ENCODE data around the gene MAGEA3. TPM values are rescaled to one million over a fixed set of nuclear protein-coding genes. Genes with fewer than 3 reads are reported as not detected.
"Not testable (repeated sequence)": the region's sequence is repeated elsewhere in the genome, so short reads cannot be mapped to it uniquely, and the experiment has no call there.

The MAGEA3 gene
- total RNA-seq, 1 experiment from 2014 or later = 0.34 TPM

DNA sequence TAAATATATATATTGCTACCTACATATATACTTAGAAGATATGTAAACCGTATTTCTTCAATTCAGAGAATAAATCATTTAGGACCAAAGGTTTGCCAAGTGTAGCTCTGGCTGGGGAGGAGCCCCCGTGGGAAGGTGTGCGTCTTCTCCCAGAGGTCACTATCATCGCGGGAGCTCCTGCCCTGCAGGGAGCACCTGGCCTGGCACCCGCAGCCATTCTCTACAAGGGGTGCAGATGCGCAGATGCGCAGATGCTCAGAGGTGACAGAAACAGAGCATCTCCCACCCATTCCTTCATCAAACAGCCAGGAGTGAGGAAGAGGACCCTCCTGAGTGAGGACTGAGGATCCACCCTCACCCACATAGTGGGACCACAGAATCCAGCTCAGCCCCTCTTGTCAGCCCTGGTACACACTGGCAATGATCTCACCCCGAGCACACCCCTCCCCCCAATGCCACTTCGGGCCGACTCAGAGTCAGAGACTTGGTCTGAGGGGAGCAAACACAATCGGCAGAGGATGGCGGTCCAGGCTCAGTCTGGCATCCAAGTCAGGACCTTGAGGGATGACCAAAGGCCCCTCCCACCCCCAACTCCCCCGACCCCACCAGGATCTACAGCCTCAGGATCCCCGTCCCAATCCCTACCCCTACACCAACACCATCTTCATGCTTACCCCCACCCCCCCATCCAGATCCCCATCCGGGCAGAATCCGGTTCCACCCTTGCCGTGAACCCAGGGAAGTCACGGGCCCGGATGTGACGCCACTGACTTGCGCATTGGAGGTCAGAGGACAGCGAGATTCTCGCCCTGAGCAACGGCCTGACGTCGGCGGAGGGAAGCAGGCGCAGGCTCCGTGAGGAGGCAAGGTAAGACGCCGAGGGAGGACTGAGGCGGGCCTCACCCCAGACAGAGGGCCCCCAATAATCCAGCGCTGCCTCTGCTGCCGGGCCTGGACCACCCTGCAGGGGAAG is 15.5 kb downstream of the MAGEA3 start, which contains the start of gene MAGEA2B:
Gene MAGEA2B (plus strand): TSS at position 814 of the 973 bp plus-strand sequence. CDS start 2,479 bp downstream, outside the sequence.
- H3K4me1 ChIP-seq (replicated peaks); H3K27ac ChIP-seq; DNase-seq (ENCODE audit: low read depth in 1 of 2, low spot score in 2 of 2); H3K9me3 ChIP-seq (replicated peaks); H3K27me3 ChIP-seq (replicated peaks); H3K36me3 ChIP-seq; H3K4me3 ChIP-seq: not testable (repeated sequence)

DNA sequence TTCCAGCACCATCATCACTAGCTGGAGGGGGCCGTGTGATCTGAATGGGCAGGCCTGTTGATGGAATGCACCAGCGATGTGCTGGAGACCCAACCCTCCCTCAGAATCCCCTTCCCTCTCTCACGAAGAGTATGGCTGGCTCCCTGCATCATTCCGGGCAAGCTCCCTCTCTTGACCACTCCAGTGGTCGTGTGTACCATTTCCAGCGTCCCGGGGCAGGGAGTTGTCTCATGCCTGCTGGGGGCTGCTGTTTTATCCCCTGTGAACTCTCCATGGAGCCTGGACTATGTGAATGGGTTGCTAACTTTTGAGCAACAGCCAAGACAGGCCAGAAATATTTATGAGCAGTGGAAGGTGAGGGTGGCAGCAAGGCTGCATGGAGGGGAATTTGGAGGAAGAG is 26.8 kb downstream of the MAGEA3 start:
- Histone ChIP-seq H3K4me3 (no peak overlapping the region), H3K36me3 (no peaks in the 10 kb centered on the region), H3K4me1 (replicated peaks) (no peaks in the 10 kb centered on the region), H3K27ac (no peak overlapping the region), H3K27me3 (replicated peaks) (no peaks in the 10 kb centered on the region), H3K9me3 (replicated peaks) (no peaks in the 10 kb centered on the region)
- DNase-seq (ENCODE audit: low read depth in 1 of 2, low spot score in 2 of 2) = no peak

DNA sequence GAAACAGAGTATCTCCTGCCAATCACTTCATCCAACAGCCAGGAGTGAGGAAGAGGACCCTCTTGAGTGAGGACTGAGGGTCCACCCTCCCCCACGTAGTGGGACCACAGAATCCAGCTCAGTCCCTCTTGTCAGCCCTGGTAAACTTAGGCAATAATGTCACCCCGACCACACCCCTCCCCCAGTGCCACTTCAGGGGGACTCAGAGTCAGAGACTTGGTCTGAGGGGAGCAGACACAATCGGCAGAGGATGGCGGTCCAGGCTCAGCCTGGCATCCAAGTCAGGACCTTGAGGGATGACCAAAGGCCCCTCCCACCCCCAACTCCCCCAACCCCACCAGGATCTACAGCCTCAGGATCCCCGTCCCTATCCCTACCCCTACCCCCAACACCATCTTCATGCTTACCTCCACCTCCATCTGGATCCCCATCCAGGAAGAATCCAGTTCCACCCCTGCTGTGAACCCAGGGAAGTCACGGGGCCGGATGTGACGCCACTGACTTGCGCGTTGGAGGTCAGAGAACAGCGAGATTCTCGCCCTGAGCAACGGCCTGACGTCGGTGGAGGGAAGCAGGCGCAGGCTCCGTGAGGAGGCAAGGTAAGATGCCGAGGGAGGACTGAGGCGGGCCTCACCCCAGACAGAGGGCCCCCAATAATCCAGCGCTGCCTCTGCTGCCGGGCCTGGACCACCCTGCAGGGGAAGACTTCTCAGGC is 34.8 kb downstream of the MAGEA3 start, which contains the start of the genes CSAG1 and MAGEA12:
Gene CSAG1 (minus strand): TSS at position 461 of the 715 bp plus-strand sequence. CDS start 1,261 bp downstream, outside the sequence.
Gene MAGEA12 (plus strand): TSS at position 497 of the 715 bp plus-strand sequence. CDS start 2,405 bp downstream, outside the sequence.
- Histone ChIP-seq H3K4me1 (replicated peaks) (no peaks in the 10 kb centered on the region), H3K27me3 (replicated peaks) (no peaks in the 10 kb centered on the region), H3K36me3 (no peaks in the 10 kb centered on the region), H3K27ac (no peak within 1 kb of the TSS), H3K9me3 (replicated peaks) (no peaks in the 10 kb centered on the region), H3K4me3 (no peak within 1 kb of the TSS)
- no peak for DNase-seq (ENCODE audit: low read depth in 1 of 2, low spot score in 2 of 2)

DNA sequence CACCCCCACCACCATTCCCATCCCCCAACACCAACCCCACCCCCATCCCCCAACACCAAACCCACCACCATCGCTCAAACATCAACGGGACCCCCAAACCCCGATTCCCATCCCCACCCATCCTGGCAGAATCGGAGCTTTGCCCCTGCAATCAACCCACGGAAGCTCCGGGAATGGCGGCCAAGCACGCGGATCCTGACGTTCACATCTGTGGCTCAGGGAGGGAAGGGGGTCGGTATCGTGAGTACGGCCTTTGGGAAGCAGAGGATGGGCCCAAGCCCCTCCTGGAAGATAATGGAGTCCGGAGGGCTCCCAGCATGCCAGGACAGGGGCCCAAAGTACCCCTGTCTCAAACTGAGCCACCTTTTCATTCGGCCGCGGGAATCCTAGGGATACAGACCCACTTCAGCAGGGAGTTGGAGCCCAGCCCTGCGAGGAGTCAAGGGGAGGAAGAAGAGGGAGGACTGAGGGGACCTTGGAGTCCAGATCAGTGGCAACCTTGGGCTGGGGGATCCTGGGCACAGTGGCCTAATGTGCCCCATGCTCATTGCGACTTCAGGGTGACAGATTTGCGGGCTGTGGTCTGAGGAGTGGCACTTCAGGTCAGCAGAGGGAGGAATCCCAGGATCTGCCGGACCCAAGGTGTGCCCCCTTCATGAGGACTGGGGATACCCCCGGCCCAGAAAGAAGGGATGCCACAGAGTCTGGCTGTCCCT is 35.7 kb downstream of the MAGEA3 start:
- H3K9me3 ChIP-seq (replicated peaks); DNase-seq (ENCODE audit: low read depth in 1 of 2, low spot score in 2 of 2); H3K27ac ChIP-seq; H3K4me3 ChIP-seq; H3K27me3 ChIP-seq (replicated peaks); H3K4me1 ChIP-seq (replicated peaks); H3K36me3 ChIP-seq: not testable (repeated sequence)

DNA sequence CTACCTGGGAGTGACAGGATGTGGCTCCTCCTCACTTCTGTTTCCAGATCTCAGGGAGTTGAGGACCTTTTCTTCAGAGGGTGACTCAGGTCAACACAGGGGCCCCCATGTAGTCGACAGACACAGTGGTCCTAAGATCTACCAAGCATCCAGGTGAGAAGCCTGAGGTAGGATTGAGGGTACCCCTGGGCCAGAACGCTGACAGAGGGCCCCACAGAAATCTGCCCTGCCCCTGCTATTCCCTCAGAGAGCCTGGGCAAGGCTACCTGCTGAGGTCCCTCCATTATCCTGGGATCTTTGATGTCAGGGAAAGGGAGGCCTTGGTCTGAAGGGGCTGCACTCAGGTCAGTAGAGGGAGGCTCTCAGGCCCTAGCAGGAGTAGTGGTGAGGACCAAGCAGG is 36.5 kb downstream of the MAGEA3 start:
- Histone ChIP-seq H3K4me3 (no peak overlapping the region), H3K27ac (no peak overlapping the region), H3K36me3 (no peaks in the 10 kb centered on the region), H3K27me3 (replicated peaks) (no peaks in the 10 kb centered on the region), H3K9me3 (replicated peaks) (no peaks in the 10 kb centered on the region), H3K4me1 (replicated peaks) (no peaks in the 10 kb centered on the region)
- DNase-seq (ENCODE audit: low read depth in 1 of 2, low spot score in 2 of 2) = no peak

DNA sequence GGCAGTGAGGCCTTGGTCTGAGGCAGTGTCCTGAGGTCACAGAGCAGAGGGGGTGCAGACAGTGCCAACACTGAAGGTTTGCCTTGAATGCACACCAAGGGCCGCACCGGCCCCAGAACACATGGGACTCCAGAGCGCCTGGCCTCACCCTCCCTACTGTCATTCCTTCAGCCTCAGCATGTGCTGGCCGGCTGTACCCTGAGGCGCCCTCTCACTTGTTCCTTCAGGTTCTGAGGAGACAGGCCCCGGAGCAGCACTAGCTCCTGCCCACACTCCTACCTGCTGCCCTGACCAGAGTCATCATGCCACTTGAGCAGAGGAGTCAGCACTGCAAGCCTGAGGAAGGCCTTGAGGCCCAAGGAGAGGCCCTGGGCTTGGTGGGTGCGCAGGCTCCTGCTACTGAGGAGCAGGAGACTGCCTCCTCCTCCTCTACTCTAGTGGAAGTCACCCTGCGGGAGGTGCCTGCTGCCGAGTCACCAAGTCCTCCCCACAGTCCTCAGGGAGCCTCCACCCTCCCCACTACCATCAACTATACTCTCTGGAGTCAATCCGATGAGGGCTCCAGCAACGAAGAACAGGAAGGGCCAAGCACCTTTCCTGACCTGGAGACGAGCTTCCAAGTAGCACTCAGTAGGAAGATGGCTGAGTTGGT is 37.4 kb downstream of the MAGEA3 start:
- Histone ChIP-seq H3K36me3 (no peaks in the 10 kb centered on the region), H3K27me3 (replicated peaks) (no peaks in the 10 kb centered on the region), H3K9me3 (replicated peaks) (no peaks in the 10 kb centered on the region), H3K4me3 (no peak overlapping the region), H3K27ac (no peak overlapping the region), H3K4me1 (replicated peaks) (no peaks in the 10 kb centered on the region)
- DNase-seq (ENCODE audit: low read depth in 1 of 2, low spot score in 2 of 2) = no peak

GRCh38 chrX:152736528-152736927 is 37.9 kb downstream of the MAGEA3 start:
- H3K27ac ChIP-seq; DNase-seq (ENCODE audit: low read depth in 1 of 2, low spot score in 2 of 2); H3K36me3 ChIP-seq; H3K4me1 ChIP-seq (replicated peaks); H3K4me3 ChIP-seq; H3K9me3 ChIP-seq (replicated peaks); H3K27me3 ChIP-seq (replicated peaks): not testable (repeated sequence)

- no peak for DNase-seq (ENCODE audit: low read depth in 1 of 2, low spot score in 2 of 2)
- Histone ChIP-seq H3K36me3 (no peaks in the 10 kb centered on the region), H3K4me1 (replicated peaks) (no peaks in the 10 kb centered on the region), H3K27ac (no peak overlapping the region), H3K27me3 (replicated peaks) (no peaks in the 10 kb centered on the region), H3K9me3 (replicated peaks) (no peaks in the 10 kb centered on the region), H3K4me3 (no peak overlapping the region)
These were observed 40.0 kb downstream of the MAGEA3 start for GRCh38 chrX:152738560-152738959.

Other genes starting within 250 kb of the MAGEA3 start
- gene GABRA3, start 247.5 kb upstream of the MAGEA3 start, total RNA-seq (2014; rRNA removed; shearing (Covaris generic)) = not detected in 2 replicates
- 0.11 TPM in 1 of 2 replicates, not detected in the other for gene GABRQ, start 60.9 kb upstream of the MAGEA3 start, total RNA-seq (2014; rRNA removed; shearing (Covaris generic))
- not detected in 2 replicates for gene CSAG2, start 10.5 kb downstream of the MAGEA3 start, total RNA-seq (2014; rRNA removed; shearing (Covaris generic))
- not detected in 2 replicates for gene MAGEA2B, start 15.8 kb downstream of the MAGEA3 start, total RNA-seq (2014; rRNA removed; shearing (Covaris generic))
- gene CSAG1, start 34.9 kb downstream of the MAGEA3 start, total RNA-seq (2014; rRNA removed; shearing (Covaris generic)) = not detected in 2 replicates
- not detected in 2 replicates for gene MAGEA12, start 35.0 kb downstream of the MAGEA3 start, total RNA-seq (2014; rRNA removed; shearing (Covaris generic))
- gene MAGEA2, start 55.0 kb downstream of the MAGEA3 start, total RNA-seq (2014; rRNA removed; shearing (Covaris generic)) = not detected in 2 replicates
- not detected in 2 replicates for gene CSAG3, start 60.4 kb downstream of the MAGEA3 start, total RNA-seq (2014; rRNA removed; shearing (Covaris generic))
- gene MAGEA6, start 70.9 kb downstream of the MAGEA3 start, total RNA-seq (2014; rRNA removed; shearing (Covaris generic)) = 0.08 TPM in 1 of 2 replicates, not detected in the other
- gene CETN2, start 132.0 kb downstream of the MAGEA3 start, total RNA-seq (2014; rRNA removed; shearing (Covaris generic)) = 33.8 and 53.2 TPM in 2 replicates
- gene NSDHL, start 132.3 kb downstream of the MAGEA3 start, total RNA-seq (2014; rRNA removed; shearing (Covaris generic)) = 6.8 and 12.7 TPM in 2 replicates
- gene ZNF185, start 199.3 kb downstream of the MAGEA3 start, total RNA-seq (2014; rRNA removed; shearing (Covaris generic)) = 9.8 and 10.1 TPM in 2 replicates

All from SJSA1 (cell line).